Osteoblast (primary cell): ENCODE data around the gene MACF1. TPM values are rescaled to one million over a fixed set of nuclear protein-coding genes. Genes with fewer than 3 reads are reported as not detected.

Source experiments
- DNase-seq: peaks from one replicate; pipeline ENCODE4 v3.0.0; 2011; ENCODE audit warnings: low spot score, mixed read lengths; ENCODE audit not compliant: insufficient read length; ENCODE audit errors: missing footprints
- H2AFZ ChIP-seq: 2 replicates; pipeline ENCODE4 v1.6.0; 2011; ENCODE audit warnings: mild to moderate bottlenecking, low read length
- H3K27ac ChIP-seq: 2 replicates; pipeline ENCODE4 v1.5.1; 2011; ENCODE audit warnings: mild to moderate bottlenecking, low read depth, low read length, moderate library complexity
- H3K27me3 ChIP-seq: 2 replicates; pipeline ENCODE4 v1.6.0; 2012; ENCODE audit warnings: mild to moderate bottlenecking, control low read depth, inconsistent platforms, low read length, moderate library complexity; ENCODE audit not compliant: insufficient read depth
- H3K36me3 ChIP-seq: 2 replicates; pipeline ENCODE4 v1.5.1; 2011; ENCODE audit warnings: mild to moderate bottlenecking, low read length, control low read depth, moderate library complexity; ENCODE audit not compliant: insufficient read depth
- H3K4me1 ChIP-seq: 2 replicates; pipeline ENCODE4 v1.5.1; 2011; ENCODE audit warnings: mild to moderate bottlenecking, low read length, control low read depth, moderate library complexity; ENCODE audit not compliant: insufficient read depth
- H3K4me2 ChIP-seq: 2 replicates; pipeline ENCODE4 v1.6.0; 2011; ENCODE audit warnings: mild to moderate bottlenecking, low read length; ENCODE audit not compliant: insufficient read depth
- H3K4me3 ChIP-seq: fragments of 200-600 bp; sonication (generic); 3 replicates; pipeline ENCODE4 v1.5.1; 2012; ENCODE audit warnings: mild to moderate bottlenecking, low read length, inconsistent platforms; ENCODE audit not compliant: insufficient read depth
- H3K79me2 ChIP-seq: 2 replicates; pipeline ENCODE4 v1.6.0; 2012; ENCODE audit warnings: mild to moderate bottlenecking, low read length, control low read depth, inconsistent platforms; ENCODE audit not compliant: insufficient read depth
- H3K9me3 ChIP-seq: 2 replicates; pipeline ENCODE4 v1.5.1; 2011; ENCODE audit warnings: low read depth, low read length, control low read depth
- H4K20me1 ChIP-seq: 2 replicates; pipeline ENCODE4 v1.6.0; 2012; ENCODE audit warnings: mild to moderate bottlenecking, low read length, control low read depth; ENCODE audit not compliant: insufficient read depth
- CTCF ChIP-seq: IDR thresholded peaks from 2 replicates; pipeline ENCODE4 v1.5.1; 2011; ENCODE audit warnings: mild to moderate bottlenecking, low read depth, low read length, moderate library complexity; ENCODE audit errors: extremely low read depth
- total RNA-seq: library from RNA; depleted of rRNA; stranded (reverse); fragments of >200 nt; gene quantifications from 2 replicates; pipeline ENCODE4 v1.2.3, GENCODE V29; 2012

The MACF1 gene
- total RNA-seq, 1 donor = 424 TPM

- TF ChIP-seq CTCF = no peak
- Histone ChIP-seq H3K4me3 (no peak overlapping the region), H3K9me3 (no peaks in the 10 kb centered on the region), H3K27me3 (no peaks in the 10 kb centered on the region), H3K4me1 (peaks cover 27% of the 10 kb centered on the region), H3K27ac (peak overlapping the region; percentile 21), H3K36me3 (no peaks in the 10 kb centered on the region), H3K4me2 (no peak overlapping the region), H4K20me1 (peaks cover 6% of the 10 kb centered on the region), H2AFZ (no peak overlapping the region), H3K79me2 (peaks cover 82% of the 10 kb centered on the region)
- no peak for DNase-seq
Measured at GRCh38 chr1:39184354-39184818, 20.1 kb upstream of the MACF1 start.

- DNase-seq = no peak
- H2AFZ ChIP-seq = no peak overlapping the region
- peaks cover 5% of the 10 kb centered on the region for H4K20me1 ChIP-seq
- H3K4me2 ChIP-seq = no peak overlapping the region
- H3K9me3 ChIP-seq = no peaks in the 10 kb centered on the region
- no peaks in the 10 kb centered on the region for H3K36me3 ChIP-seq
- TF ChIP-seq CTCF = no peak
- H3K4me3 ChIP-seq = no peak overlapping the region
- H3K27me3 ChIP-seq = no peaks in the 10 kb centered on the region
- peaks cover 48% of the 10 kb centered on the region for H3K4me1 ChIP-seq
- H3K27ac ChIP-seq = no peak overlapping the region
- peaks cover 82% of the 10 kb centered on the region for H3K79me2 ChIP-seq
Measured at GRCh38 chr1:39187275-39188046, 17.0 kb upstream of the MACF1 start.

DNA sequence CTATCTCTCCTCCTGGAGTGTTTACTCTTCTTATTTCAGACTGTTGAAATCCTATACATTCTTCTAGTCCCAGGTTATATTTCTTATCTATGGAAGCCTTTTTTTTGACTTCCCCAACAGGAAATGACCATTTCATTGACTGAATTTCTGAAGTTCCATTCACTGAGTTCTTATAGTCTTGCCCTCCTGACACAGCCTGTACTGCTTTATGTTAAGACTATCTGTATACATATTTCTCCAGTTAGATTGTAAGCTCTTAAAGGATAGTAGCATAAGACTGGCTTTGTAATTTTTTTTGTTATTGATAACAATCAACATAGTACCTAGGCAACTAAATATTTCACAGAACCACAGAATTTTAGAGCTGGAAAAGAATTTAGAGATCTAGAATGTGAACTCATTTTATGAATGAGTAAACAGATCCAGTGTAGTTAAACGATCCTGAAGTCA is 14.9 kb upstream of the MACF1 start:
- no peaks in the 10 kb centered on the region for H3K9me3 ChIP-seq
- no peaks in the 10 kb centered on the region for H3K27me3 ChIP-seq
- H3K79me2 ChIP-seq = peaks cover 78% of the 10 kb centered on the region
- H3K4me3 ChIP-seq = no peak overlapping the region
- no peaks in the 10 kb centered on the region for H3K36me3 ChIP-seq
- no peak for TF ChIP-seq CTCF
- no peaks in the 10 kb centered on the region for H4K20me1 ChIP-seq
- H3K27ac ChIP-seq = peak overlapping the region; percentile 96
- H3K4me1 ChIP-seq = peaks cover 51% of the 10 kb centered on the region
- H3K4me2 ChIP-seq = peak overlapping the region; percentile 6
- DNase-seq = peak; percentile 81
- no peak overlapping the region for H2AFZ ChIP-seq

GRCh38 chr1:39190096-39190495 is 14.4 kb upstream of the MACF1 start:
- H3K79me2 ChIP-seq = peaks cover 80% of the 10 kb centered on the region
- no peaks in the 10 kb centered on the region for H3K9me3 ChIP-seq
- H3K4me2 ChIP-seq = no peak overlapping the region
- no peak for DNase-seq
- peak overlapping the region; percentile 96 for H3K27ac ChIP-seq
- H3K36me3 ChIP-seq = no peaks in the 10 kb centered on the region
- H3K4me3 ChIP-seq = no peak overlapping the region
- no peak for TF ChIP-seq CTCF
- H2AFZ ChIP-seq = no peak overlapping the region
- peaks cover 55% of the 10 kb centered on the region for H3K4me1 ChIP-seq
- H4K20me1 ChIP-seq = no peaks in the 10 kb centered on the region
- H3K27me3 ChIP-seq = no peaks in the 10 kb centered on the region
